HG03103 (cell line): Measurements from ENCODE around the gene CNNM2.
"Not testable (repeated sequence)": the region's sequence is repeated elsewhere in the genome, so short reads cannot be mapped to it uniquely, and the experiment has no call there.

Source experiments
- ATAC-seq: cut with Tn5 transposase; IDR thresholded peaks from one replicate; pipeline ENCODE4 v1.9.1; 2021; ENCODE audit warnings: low read depth; ENCODE audit not compliant: unreplicated experiment

CNNM2 gene

GRCh38 chr10:102923601-102924000, 5.5 kb downstream of the CNNM2 start:
- ATAC-seq, result no peak

GRCh38 chr10:102926842-102927241, 8.7 kb downstream of the CNNM2 start:
- ATAC-seq, result no peak

DNA sequence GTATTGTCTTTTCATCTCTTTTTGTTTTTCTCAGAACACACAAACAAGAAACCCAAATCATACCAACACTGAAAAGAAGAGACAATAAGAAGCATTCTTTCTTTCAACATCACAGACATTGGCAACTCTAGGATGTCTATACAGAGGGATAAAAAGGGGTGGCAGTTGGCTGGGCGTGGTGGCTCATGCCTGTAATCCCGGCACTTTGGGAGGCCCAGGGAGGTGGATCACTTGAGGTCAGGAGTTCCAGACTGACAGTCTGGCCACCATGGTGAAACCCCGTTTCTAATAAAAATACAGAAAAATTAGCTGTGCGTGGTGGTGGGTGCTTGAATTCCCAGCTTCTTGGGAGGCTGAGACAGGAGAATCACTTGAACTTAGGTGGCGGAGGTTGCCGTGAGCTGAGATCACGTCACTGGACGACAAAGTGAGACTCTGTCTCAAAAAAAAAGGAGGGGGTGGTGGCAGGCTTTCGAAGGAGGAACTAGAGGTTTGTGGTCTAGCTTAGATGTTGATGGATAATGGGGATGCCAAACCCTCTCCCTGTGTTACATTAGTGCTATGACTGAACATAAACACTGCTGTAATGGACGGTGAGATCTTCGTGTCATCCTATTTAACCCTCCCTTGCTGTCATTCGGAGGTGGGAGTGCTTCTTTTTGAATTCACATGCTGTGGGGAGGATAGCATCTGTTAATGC, 9.4 kb downstream of the CNNM2 start:
- ATAC-seq, result no peak

- ATAC-seq, result not testable (repeated sequence)
These were observed 10.3 kb downstream of the CNNM2 start for GRCh38 chr10:102928442-102928841.

- no peak for ATAC-seq
These were observed 12.6 kb downstream of the CNNM2 start for GRCh38 chr10:102930720-102931119.

DNA sequence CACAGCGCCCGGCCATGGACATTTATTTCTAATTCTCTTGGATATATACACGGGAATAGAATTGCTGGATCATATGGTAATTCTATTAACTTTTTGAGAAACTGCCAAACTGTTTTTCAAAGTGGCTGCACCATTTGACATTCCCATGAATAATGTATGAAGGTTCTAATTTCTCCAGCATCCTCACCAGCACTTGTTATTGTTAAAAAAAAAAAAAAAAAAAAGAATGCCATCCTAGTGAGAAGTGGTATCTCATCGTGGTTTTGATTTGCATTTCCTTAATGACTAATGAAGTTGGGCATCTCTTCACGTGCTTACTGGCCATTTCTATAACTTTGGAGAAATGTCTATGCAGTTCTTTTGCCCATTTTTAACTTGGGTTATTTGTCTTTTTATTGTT, 13.5 kb downstream of the CNNM2 start:
- no peak for ATAC-seq

DNA sequence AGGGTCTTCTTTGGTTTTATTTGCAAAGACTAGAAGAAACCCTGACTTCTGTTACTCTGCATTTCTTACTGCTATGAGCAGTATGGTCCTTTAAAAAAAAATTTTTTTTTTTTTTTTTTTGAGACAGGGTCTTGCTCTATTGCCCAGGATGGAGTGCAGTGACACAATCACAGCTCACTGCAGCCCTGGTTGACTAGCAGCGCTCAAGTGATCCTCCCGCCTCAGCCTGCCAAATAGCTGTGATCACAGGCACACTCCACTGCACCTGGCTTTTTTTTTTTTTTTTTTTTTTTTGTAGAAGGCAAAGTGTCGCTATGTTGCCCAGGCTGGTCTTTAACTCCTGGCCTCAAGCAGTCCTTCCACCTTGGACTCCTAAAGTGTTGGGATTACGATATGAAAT, 17.4 kb downstream of the CNNM2 start:
- ATAC-seq, result no peak

- no peak for ATAC-seq
These were observed 18.0 kb downstream of the CNNM2 start for GRCh38 chr10:102935939-102936605.

DNA sequence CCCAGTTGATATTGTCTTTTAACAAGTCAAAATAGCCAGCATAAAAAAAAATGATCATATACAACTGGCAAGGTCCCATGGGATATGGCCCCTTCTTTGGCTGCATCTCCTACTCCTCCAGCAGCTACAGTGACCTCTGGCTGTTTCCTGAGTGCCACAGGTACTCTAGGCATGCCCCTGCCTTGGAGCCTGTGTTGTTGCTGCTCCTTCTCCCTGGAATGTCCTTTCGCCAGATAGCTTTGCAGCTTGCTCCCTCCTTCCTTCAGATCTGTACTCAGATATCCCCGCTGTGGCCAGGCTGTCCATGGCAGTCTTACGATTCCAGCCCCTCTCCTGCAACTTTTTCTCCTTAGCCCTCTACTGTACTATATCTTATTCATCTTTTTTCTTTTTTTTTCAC, 23.3 kb downstream of the CNNM2 start:
- ATAC-seq, result no peak

DNA sequence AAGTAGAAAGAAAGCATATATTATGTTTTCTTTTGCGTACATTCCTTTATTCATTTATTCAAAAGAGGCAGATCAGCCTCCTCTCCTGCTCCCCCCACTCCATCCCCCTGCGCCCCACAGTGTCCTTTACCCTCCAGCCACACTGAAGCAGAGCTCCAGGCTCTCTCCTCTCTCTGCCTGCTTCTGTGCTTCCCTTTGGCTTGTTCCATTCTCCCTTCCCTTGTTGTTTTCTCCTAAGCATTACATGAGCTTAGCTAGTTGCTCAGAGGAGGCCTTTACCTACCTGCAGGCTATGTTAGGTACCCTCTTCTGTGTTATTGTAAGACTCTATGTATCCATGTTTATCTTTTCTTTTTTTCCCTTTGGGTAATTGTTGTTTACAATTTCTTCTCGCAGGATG, 27.4 kb downstream of the CNNM2 start:
- ATAC-seq, result no peak

DNA sequence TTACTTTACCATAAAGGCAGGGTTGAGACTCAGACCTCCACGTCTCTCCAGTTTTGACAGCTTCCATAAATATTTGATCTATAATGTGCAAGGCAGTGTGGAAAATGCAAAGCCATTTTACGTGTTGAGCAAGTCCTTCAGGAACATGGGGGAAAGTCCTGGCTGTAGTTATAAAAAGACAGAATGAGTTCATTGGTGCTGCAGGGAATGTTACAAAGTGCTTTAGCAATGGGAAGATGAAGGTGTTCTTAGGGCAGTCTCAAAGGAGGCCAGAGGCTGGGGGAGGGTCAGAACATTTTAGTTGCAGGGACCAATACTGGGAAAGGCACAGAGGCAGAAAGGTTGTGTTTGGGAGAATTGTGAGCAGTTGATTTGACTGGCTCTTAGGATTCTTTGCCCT, 27.9 kb downstream of the CNNM2 start:
- no peak for ATAC-seq

DNA sequence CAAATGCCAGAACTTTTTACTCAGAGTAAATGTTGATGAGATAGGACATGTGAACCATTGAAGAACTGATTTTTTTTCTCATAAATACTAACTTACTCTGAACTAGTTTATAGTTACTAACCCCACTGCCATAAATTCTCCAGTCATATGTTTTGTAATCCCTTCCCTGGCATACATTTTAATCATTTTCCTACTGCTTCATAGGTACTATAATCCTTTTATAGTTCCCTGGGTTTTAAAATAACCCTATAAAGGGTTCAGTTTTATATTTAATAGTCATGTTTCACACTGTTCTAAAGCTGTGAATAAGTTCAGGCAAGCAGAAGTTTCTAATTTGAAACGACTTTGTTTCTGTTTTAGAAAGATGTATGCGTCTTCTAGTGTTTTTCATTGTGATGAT, 28.9 kb downstream of the CNNM2 start:
- ATAC-seq, result no peak

GRCh38 chr10:102948176-102948575, 30.1 kb downstream of the CNNM2 start:
- no peak for ATAC-seq

DNA sequence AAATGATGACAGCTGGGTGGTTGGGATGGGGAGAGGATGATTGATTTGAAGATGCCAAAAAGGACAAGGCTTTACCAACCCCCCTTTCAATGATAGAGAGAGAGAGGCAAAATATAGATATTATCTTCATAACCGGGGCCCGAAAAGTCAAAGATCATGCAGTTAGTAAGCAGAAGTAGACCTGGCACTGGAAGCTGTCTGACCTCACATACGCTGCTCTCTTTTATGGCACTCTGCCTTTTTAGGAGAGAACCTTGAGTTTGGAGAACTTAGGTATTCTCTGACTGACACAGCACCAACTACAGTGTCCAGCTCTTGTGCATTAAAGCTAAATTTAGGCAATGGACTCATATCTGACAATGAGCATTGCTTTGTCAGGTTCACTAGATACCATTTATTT, 30.7 kb downstream of the CNNM2 start:
- no peak for ATAC-seq

- ATAC-seq, result no peak
These were observed 31.8 kb downstream of the CNNM2 start for GRCh38 chr10:102949916-102950315.

- no peak for ATAC-seq
These were observed 33.2 kb downstream of the CNNM2 start for GRCh38 chr10:102951316-102951715.

GRCh38 chr10:102959360-102959759, 41.3 kb downstream of the CNNM2 start:
- no peak for ATAC-seq

GRCh38 chr10:102960157-102960556, 42.1 kb downstream of the CNNM2 start:
- ATAC-seq, result no peak

DNA sequence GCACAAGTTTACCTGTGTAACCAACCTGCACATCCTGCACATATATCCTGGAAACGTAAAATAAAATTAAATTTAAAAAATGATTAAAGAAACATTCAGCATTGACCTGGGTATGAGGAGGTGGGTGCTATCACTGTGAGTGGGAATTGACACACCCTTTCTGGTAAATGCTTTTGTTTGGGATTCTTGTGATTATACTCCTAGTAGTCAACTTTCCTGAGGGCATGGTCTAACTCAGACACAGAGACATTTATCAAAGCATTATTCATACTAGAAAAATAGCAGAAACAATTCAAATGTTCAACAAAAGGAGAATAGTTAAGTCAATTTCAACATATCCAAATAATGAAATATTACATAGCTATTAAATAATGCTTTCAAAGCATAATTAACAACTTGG, 44.2 kb downstream of the CNNM2 start:
- no peak for ATAC-seq

DNA sequence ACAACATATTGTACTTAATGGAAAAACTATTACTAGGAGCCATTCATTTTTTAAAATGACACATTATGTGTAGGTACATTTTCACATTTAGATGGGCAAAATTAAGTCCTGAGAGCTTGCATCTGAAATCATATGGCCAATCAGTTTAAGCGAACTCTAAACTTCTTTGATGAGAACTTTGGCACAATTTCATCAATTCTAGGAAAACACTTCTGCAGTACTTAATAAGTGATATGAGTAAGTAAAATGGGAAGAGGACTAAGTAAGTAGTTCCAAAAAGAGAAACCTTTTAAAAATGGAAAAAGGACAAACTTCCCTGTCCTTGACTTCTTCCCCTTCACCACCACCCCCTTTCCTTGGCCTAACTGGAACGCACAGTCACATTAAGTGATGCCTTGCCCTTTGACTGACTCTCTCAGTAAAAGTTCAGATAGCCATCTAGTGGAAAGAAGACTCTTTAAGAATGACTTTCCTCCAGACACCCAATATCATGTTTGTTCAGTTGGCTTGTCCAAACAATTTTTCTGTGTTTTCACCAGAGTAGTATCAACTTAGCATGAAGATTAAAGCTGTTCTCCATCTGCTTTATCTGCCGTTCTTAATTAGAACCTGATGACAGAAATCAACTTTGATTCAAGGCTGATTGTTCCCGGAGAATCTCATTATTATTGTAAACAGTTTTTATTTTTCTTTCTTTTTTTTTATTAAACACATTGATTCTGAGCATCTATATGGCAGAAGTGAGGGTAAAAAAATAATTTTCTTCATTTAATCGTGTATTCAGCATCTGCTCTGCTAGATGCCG, 45.1 kb downstream of the CNNM2 start:
- no peak for ATAC-seq

DNA sequence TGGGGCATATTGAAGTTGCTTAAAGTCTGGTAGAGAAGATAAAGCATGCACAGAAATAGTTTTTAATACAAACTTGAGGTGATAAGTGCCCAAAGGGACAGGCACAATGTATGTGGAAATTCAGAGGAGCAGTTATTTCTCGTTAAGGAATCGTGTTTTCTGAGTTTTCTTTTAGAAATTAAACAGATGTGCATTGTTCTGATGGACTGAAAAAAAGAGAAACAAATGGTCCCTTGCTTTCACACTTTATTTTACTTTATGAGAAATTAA, 45.6 kb downstream of the CNNM2 start:
- no peak for ATAC-seq

DNA sequence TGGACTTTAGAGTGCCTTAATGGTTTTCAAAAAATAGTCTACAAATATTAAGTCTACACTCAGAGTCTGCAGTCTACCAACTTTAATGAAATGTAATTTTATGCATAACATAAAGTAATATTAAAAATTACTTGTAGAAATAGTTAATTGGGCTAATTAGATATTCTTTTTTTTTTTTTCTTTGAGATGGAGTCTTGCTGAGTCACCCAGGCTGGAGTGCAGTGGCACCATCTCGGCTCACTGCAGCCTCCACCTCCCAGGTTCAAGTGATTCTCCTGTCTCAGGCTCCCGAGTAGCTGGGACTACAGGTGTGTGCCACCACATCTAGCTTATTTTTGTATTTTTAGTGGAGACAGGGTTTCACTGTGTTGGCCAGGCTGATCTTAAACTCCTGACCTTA, 46.0 kb downstream of the CNNM2 start:
- ATAC-seq, result not testable (repeated sequence)
